GM19397 (cell line): Measurements from ENCODE around the gene FBXO24.

Experiments used
- ATAC-seq: cut with Tn5 transposase; IDR thresholded peaks from one replicate; pipeline ENCODE4 v1.9.1; 2021; ENCODE audit warnings: mild to moderate bottlenecking, moderate library complexity; ENCODE audit not compliant: unreplicated experiment

Gene FBXO24

GRCh38 chr7:100589341-100589947 lies 3.3 kb downstream of the FBXO24 start:
- no peak for ATAC-seq

GRCh38 chr7:100590077-100590737 lies 4.1 kb downstream of the FBXO24 start:
- ATAC-seq = no peak

- ATAC-seq = no peak
Observed at GRCh38 chr7:100591596-100591995, 5.5 kb downstream of the FBXO24 start.

GRCh38 chr7:100595188-100595587 lies 9.1 kb downstream of the FBXO24 start:
- ATAC-seq = no peak

GRCh38 chr7:100598425-100598824 lies 12.3 kb downstream of the FBXO24 start:
- ATAC-seq = no peak

- no peak for ATAC-seq
Observed at GRCh38 chr7:100599911-100600729, 14.0 kb downstream of the FBXO24 start.

GRCh38 chr7:100600730-100601038 lies 14.6 kb downstream of the FBXO24 start:
- ATAC-seq = no peak

GRCh38 chr7:100602889-100603725 lies 17.0 kb downstream of the FBXO24 start:
- no peak for ATAC-seq

GRCh38 chr7:100603726-100604027 lies 17.5 kb downstream of the FBXO24 start:
- ATAC-seq = no peak

GRCh38 chr7:100604028-100604975 lies 18.2 kb downstream of the FBXO24 start:
- ATAC-seq = peak; percentile 61

- no peak for ATAC-seq
Observed at GRCh38 chr7:100604976-100605911, 19.1 kb downstream of the FBXO24 start.

GRCh38 chr7:100606313-100606712 lies 20.2 kb downstream of the FBXO24 start:
- no peak for ATAC-seq

- no peak for ATAC-seq
Observed at GRCh38 chr7:100607111-100607510, 21.0 kb downstream of the FBXO24 start.

- ATAC-seq = no peak
Observed at GRCh38 chr7:100609958-100610357, 23.8 kb downstream of the FBXO24 start.

- ATAC-seq = peak; percentile 93
Observed at GRCh38 chr7:100611983-100612729, 26.0 kb downstream of the FBXO24 start, which contains the start of gene MOSPD3. Gene MOSPD3, plus strand, starts transcription at chr7:100612540. Its CDS starts 252 bp downstream, at chr7:100612792.

GRCh38 chr7:100612730-100613390 lies 26.7 kb downstream of the FBXO24 start:
- ATAC-seq = peak; percentile 4

GRCh38 chr7:100613412-100614175 lies 27.5 kb downstream of the FBXO24 start:
- no peak for ATAC-seq
